Astrocyte (in vitro differentiated cells and primary cell): ENCODE results near the gene DHX16.

ENCODE experiments used
- CTCF ChIP-seq: IDR thresholded peaks from 2 replicates; pipeline ENCODE4 v1.5.1; 2011; ENCODE audit warnings: low read depth, mild to moderate bottlenecking, inconsistent platforms, low read length, moderate library complexity; ENCODE audit not compliant: insufficient read depth
- EZH2 ChIP-seq: IDR thresholded peaks from 2 replicates; pipeline ENCODE4 v1.6.1; 2012; ENCODE audit warnings: mild to moderate bottlenecking, low read length, inconsistent platforms; ENCODE audit not compliant: insufficient read depth

GRCh38 chr6:30612213-30612612 lies 60.6 kb downstream of the DHX16 start:
- TF ChIP-seq CTCF = peak; percentile 34
- TF ChIP-seq EZH2 = no peak
